SKM-1 treated with dmso at 0.1 percent for 144 hours (cell line): Measurements from ENCODE around the gene SLC9A9.
A peak's percentile ranks its signal among the peaks of the same experiment; 100 is the strongest.

ENCODE experiments used
- DNase-seq: peaks from one replicate; lab custom pipeline; 2025; ENCODE audit not compliant: unreplicated experiment; lab: John Stamatoyannopoulos, UW

Gene SLC9A9

DNA sequence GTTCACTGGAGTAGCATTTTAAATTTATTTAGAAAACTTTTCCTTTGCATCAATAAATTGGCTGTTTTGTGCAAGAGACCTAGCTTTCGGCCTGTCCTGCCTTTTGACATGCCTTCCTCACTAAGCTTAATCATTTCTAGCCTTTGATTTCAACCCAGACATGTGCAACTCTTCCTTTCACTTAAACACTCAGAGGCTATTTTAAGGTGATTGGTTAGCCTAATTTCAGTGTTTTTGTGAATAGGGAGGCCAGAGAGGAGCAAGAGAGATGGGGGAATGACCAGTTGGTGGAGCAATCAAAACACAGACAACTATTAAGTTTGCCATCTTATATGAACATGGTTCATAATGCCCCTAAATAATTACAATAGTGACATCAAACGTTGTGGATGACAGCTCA lies 333.4 kb downstream of the SLC9A9 start:
- DNase-seq, result no peak

DNA sequence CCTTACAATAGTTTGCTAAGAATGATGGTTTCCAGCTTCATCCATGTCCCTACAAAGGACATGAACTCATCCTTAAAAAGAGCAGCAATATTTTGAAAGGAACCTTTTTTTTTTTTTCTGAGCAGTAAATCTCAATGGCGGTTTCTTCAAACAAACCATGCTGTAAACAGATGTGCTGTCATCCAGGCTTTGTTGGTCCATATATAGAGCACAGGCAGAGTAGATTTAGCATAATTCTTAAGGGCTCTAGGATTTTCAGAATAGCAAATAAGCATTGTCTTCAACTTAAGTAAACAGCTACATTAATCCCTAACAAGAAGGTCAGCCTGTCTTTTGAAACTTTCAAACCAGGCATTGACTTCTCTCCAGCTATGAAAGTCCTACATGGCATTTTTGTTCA lies 334.2 kb downstream of the SLC9A9 start:
- no peak for DNase-seq

DNA sequence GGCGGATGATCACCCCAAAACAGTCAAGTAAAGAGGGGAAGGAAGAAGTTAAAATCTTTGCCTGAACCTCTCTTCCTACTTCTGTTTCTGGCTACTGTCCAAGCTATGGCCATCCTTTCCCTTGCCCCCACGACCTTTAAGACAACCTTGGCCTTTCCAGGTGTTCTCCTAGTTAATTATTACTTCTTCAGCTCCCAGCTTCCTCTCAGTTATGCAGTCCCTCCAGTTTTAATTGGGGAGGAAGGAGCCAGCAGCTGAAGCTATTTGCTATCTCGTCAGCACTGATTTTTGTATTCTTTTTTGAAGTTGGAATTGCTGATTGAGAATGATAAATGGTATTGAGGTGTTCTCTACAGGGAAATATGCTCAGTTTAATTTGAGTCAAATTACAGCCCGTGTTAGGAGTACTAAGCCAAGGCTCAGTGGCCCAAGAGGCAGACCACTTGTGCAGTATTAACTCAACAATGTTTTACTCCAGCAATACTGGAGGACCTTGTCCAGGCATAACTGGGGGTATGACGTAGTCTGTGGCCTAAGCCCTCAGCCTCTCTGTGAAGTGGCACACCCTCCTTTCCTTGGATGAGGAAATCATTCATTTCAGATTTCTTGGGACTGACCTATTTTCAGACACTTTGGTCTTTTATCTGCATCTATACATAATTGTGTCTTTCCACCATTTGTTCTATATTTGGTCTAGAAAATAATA lies 336.9 kb downstream of the SLC9A9 start:
- no peak for DNase-seq

- DNase-seq, result no peak
Measured at GRCh38 chr3:143510601-143511000, 337.7 kb downstream of the SLC9A9 start.

DNA sequence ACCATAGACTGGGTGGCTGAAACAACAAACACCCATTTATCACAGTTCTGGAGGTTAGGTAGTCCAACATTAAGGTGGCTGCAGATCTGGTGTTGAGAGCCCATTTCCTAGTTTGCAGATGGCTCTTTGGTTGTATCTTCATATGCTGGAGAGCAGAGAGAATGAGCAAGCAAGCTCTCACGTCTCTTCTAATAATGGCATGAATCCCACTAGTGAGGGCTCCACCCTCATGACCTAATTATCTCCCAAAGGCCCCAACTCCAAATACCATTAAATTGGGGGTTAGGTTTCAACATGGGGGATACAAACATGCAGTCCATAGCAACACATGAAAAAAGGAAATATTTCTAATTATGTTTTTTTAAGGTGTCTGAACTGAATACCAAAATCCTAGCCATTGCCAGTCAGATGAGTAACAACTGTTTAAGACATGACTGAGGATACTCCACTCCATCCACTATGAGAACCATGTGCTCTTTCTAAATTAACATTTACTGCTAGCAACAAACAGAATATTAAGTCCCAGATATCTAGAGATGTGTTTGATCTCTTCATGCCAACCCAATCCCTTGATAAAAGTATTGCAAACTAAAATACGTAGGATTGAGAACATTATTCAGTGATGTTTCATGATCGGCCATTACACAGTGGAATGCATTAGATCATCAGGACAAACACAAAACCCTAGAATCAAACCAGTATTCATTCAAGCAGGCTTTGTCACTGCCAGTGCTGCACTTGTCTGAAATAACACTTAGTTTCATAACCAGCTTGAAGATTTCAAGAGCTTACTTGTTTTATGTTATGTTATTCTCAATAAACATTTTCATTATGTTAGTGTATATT lies 340.3 kb downstream of the SLC9A9 start:
- DNase-seq, result no peak

DNA sequence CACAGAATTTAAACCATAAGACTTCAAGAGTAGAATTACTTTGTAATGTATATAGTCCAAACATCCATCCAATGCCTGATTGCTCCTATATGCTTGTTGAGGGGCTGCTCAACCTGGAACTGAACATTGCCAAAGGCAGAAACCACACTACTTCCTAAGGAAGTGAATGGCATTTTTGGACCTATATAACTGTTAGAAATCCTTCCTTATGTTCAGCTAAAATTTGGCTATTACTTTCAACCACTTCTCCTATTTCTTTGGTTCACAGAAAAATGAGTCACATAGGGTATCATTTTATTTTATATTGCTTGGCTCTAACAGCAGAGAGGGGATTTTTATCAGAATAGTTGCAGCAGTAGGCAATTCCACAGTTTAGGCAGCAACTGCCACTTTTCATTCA lies 342.1 kb downstream of the SLC9A9 start:
- peak; percentile 10 for DNase-seq

- DNase-seq, result no peak
Measured at GRCh38 chr3:143503325-143503885, 344.9 kb downstream of the SLC9A9 start.

GRCh38 chr3:143502081-143502480 lies 346.2 kb downstream of the SLC9A9 start:
- DNase-seq, result no peak

DNA sequence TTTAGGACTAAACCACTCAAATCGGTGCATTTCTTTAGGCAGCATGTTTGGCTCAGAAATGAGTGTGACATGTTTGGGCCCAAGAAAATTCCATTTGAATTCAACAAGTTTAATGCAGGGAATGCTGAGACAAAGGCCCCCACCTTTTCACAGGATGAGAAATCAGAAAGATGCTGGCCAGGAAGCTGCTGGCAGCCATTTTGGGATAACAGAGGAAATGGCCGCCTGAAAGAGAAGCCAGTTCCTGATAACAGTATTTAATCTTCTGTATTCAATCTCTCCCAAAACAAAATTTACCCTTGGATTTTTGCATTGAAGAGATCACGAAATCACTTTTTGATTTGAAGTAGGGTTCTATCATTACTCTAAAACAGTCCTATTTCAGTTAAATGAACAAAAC lies 350.9 kb downstream of the SLC9A9 start:
- no peak for DNase-seq

GRCh38 chr3:143496191-143496590 lies 352.1 kb downstream of the SLC9A9 start:
- DNase-seq, result no peak

- no peak for DNase-seq
Measured at GRCh38 chr3:143495527-143495926, 352.7 kb downstream of the SLC9A9 start.

GRCh38 chr3:143486611-143487010 lies 361.7 kb downstream of the SLC9A9 start:
- no peak for DNase-seq

DNA sequence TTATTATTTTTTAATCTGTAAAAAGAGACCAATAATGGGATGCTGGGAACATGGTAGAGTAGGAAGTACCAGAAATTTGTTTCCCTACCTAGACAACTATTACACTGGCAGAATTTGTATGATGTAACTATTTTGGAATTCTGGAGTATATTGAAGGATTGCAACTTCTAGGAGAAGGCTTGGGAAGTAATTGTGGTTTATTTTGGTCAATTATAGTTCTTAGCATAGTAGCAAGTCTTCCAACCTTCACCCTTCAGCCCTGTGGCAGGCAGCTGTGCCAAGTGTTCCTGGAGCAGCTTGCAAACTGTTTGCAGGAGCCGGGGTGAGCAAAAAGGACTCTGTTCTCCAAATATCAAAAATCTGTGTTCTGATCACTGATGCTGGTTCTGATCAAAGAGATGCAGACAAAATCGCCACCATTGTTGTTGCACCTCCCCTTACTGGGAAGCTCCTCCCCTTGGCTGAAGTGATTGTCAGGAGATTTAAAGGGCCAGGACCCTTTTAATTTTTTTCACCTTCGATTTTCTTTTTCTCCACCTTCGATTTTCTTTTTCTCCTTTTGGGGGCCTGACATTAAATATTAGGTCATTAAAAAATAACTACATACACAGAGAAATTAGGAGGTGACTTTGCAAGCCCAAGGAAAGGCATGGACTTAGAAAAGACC lies 363.3 kb downstream of the SLC9A9 start:
- no peak for DNase-seq

DNA sequence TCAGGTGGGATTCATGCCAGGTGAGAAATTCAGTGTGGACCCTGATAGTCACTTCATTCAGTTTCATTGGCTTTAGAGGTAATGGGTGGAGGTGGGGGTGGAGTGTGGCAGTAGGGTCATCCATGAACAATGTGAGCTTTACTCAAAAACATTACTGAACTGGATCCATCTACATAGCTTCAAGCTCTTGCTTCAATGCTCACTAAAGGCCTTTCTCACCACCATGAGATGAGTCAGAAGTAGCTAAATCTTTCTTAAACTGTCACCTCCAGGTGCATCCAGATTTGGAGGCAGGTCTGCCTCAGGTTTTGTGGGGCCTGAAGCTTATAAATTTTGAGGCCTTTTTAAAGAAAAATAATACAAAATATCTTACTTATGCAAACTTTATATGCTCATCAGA lies 365.1 kb downstream of the SLC9A9 start:
- DNase-seq, result no peak

DNA sequence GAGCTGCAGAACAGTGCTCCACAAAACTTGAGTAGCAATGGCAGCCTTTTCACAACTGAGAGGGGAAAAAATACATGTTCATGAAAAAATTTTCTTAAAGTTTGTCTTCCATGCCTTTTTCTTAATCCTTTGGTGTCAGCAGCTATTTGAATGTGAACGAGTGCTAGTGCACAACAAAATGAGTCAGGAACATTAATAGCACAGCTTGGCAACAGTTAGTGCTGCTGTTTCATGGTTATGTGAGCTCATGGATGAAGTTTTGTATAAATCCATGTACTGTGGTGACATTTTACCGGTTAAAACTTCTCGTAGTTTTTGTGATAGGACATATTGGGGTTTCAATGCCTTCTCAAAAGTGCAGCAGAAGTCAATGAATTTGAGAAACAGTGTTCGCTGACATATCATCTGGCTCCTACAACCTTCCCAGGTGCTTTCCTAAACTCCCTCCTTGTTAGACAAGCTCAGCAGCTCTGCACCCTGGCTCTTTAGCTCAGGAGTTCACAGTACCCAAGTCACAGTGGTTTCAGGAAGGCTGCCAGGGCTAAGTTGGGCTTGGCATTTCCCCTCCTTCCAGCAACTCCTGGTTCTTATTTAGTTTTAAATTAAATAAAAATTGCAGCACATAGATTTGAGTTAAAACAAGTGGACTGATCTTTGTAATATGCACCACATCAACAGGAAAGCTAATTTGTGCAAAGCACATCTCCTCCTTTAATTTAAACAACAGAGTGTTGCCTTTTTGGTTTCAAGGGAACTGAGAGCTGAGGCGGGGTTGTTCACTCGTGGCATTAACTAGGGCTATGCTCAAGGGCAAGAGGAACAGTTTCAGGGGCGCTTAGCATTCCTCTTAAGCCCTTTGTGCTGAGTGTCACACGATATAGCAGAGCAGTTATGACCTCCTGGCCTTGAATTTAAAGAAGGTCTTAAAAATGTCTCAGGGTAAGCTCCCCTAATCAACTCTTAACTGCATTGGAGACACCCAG lies 365.9 kb downstream of the SLC9A9 start:
- DNase-seq, result no peak

DNA sequence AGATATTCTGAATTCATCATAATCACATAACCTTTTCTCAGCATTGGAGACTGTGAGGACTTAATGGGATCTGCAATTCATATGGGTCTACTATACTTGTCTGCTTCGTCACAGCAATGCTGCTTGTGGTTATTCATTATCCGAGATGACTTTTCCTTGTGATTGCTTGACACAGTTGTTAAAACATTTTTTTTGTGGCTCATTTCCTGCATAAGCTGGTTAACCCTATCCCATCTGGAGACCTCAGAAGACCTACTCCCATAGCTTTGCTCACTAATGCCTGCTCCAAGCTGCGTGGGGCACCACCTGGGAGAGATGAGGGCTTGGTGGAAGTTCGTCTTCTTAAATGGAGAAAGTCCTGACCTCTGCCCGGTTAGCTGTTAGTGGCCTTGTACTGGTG lies 367.9 kb downstream of the SLC9A9 start:
- DNase-seq, result no peak

GRCh38 chr3:143479727-143480126 lies 368.5 kb downstream of the SLC9A9 start:
- no peak for DNase-seq

DNA sequence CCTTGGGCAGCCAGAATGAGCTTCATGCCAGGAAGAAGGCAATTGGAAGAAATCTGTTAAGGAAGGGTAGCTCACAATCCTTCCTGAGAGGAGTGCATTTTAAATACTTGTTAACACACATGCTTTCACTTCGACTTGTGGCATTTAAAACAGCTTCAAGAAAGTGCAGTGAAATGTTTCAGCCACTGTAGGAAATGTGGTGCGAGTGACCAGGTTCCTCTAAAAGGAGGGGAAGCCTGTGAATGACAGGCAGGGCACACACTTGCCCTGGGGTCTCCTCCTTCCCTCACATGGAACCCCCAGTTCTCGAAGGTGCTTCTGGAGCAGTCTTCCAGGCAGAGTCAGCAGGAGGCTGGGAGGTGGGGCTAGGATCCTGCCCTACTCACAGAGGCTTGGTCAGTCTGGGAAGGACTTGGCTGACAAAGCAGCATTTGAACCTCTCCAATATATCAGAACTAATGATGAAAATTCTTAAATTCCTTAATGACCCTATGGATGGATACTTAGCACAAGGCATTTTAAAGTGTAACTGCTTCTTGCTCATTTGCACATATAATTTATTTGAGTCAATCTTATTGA lies 370.1 kb downstream of the SLC9A9 start:
- DNase-seq, result no peak

DNA sequence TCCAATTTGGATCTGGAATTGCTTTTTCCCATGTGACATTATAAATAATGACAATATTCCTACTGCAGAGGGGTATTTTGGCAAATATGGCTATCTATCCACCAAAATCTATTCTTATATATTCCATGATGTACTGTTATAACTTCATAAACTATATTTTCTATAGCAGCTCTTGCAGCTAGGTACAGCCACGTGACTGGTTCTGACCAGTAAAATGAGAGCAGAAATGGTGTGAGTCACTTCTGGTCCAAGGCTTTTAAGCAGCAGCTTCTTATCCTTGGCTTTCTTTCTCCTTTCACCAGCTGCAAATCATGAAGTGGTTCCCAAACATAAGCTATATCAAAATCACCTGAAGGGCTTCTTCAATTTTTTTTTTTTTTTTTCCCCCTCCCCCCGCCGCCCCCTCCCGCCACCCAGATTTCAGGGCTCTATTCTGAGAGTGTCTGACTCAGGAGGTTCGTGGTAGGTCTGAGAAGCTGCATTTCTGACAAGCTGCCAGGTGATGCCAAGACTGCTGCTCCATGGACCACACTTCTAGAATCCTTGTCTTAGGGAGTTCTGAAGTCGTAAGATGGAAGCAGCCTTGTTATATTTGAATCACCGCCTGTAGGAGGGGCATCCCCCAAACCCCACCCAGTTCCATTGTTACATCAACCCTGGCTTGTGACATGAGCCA lies 371.2 kb downstream of the SLC9A9 start:
- no peak for DNase-seq

DNA sequence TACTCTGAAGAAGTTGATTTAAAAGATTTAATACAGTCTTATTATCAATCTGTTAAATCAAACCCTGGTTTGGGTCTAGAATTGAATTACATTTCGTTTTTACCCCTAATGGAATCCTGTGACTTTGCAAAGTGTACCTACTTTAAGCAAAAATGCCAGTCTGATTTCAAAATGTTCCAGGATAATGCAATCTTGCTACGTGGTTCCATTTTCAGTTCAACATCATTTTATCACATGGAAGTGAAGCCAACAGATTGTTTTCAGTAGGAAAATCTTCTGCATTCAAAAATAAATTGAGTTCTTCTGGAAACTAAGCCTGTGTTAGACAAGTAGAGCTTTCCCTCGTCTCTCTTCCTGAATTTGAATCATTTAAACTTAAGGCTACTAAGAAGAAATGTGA lies 372.3 kb downstream of the SLC9A9 start:
- no peak for DNase-seq
